GM19463 (cell line): ENCODE measurements around the gene BPIFB2.

Source experiments
- ATAC-seq: cut with Tn5 transposase; IDR thresholded peaks from one replicate; pipeline ENCODE4 v1.9.1; 2021; ENCODE audit warnings: mild to moderate bottlenecking, moderate library complexity; ENCODE audit not compliant: unreplicated experiment

Gene BPIFB2

GRCh38 chr20:33065785-33066184, 58.3 kb downstream of the BPIFB2 start:
- no peak for ATAC-seq

DNA sequence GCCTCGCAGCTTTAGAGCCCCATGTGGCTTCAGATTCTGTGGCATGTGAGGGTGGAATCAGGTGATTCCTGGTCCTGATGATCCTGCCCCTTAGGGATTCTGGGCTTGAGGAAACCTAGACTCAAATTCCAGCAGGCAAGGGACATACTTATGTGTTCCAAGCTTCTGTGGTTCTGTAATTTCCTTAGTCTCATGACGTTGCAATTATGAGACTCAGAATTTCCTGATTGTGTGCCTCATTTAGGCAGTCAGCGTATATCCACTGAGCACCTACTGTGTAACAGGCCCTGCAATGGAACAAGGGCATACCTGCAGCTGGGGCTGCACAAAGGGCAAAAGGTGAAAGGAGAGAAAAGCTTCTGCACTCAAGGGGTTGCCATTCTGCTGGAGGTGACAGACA, 60.3 kb downstream of the BPIFB2 start:
- ATAC-seq: no peak

- no peak for ATAC-seq
Measured at GRCh38 chr20:33068251-33068939, 60.9 kb downstream of the BPIFB2 start.

DNA sequence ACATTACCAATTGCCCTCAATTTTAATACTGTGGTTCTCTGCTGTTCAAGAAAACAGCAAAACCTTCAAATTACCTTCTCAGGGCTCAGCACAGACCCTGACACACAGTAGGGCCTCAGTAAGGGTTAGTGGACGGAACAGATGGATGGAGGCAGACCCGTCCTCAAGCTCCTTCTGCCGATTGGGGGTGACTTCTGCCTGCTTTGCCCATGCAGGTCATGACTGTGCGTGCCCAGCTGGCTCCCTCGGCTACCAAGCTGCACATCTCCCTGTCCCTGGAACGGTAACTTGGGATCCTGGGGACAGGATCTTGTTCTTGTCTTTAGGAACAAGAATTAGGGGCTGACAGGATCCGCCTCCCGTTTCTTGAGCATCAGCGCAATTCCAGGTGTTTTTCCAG, 62.2 kb downstream of the BPIFB2 start:
- ATAC-seq: no peak

- no peak for ATAC-seq
Measured at GRCh38 chr20:33070111-33071053, 62.9 kb downstream of the BPIFB2 start.

- no peak for ATAC-seq
Measured at GRCh38 chr20:33071198-33071597, 63.7 kb downstream of the BPIFB2 start.

- no peak for ATAC-seq
Measured at GRCh38 chr20:33072362-33072761, 64.9 kb downstream of the BPIFB2 start.

DNA sequence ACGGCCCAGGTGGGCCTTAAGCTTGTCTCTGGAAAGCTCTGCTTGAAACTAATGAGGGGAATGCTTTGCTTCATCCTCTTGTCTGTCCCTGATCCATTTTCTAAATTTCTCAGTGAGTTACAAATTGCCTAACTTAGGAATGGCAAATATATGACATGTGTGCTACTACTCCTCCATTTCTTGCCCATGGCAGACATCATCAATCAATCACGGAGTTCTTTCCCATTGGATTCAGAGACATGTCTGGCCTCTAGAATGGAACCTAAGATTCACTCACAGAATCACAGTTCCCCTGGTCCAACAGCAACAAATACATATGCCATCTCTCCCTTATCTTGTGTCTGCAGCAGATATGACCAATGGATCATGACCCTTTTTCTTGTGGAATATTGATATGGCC, 65.3 kb downstream of the BPIFB2 start:
- no peak for ATAC-seq
